HG03066 (cell line): ENCODE data around the gene KCTD16.

Experiments
- ATAC-seq: cut with Tn5 transposase; IDR thresholded peaks from one replicate; pipeline ENCODE4 v1.9.1; 2021; ENCODE audit warnings: low read depth; ENCODE audit not compliant: unreplicated experiment

Gene KCTD16

DNA sequence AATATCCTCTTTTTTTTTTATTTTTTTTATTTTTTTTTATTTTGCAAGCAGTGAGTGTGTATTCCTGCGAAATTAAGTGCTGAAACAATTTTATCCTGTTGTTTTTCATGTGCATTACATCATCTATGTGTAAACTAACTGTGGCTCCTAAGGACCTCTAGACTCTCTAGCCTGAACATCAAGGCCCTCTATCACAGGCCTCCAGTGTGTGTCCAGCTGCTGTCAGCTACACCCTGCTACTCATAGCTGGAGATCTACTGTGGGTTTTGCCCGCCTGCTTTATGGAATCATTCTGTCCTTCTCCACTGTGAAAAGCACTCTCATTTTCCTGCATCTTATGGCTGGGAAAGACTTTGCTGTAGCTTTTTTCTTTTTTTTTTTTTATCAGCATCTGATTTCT lies 157.8 kb downstream of the KCTD16 start:
- no peak for ATAC-seq

DNA sequence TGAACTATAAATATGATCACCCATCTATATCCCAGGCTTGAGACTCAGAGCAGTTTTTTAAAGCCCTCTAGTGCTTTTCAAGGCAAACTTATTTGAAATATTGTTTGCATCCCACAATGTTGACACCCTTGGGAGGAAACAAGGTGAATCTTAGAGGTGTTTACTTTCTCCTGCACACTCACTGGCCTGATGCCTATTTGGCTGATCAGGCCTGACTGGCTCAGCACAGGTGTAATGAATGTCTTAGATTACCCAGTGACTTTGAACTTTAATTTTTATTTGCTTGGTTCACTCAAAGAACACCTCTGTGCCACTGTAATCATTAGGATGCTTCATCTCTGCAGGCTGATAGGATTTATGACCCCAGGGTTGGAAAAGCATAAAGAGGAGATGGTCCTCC lies 158.3 kb downstream of the KCTD16 start:
- ATAC-seq, result no peak

DNA sequence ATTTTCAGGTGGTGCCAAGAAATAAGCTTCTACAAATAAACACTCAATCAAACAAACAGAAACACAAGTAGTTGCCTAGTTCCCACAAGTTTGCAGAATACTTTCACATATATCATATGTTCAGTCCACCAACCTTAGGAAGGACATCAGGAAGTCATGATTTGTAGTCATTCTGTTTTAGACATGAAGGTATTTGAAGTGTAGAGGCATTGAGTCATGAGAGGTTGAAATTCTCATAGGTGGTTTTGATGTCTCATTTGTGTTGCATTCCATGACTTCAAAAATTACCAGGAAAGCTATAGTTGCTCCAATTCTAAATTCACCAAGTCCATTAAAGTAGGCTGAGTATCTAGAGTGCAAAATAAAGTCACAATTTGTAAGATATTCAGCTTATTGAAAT lies 159.0 kb downstream of the KCTD16 start:
- ATAC-seq, result no peak

DNA sequence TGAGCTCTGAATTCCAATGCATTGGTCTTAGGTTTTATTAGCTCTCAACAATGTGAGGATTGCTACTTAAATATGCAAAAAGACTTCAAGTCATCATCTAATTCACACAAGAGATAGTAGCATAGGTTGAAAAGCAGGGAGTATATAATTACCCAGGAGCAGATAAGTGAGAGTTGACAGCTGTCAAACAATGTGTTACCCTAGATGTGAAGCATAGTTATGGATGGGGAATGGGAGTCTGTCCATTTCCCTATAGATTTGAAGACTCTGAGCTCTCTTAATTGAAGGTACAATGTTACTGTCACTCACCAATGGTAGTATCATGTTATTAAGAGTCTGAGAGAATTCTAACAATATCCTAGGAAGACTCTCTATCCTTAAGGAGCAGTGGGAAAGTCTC lies 160.7 kb downstream of the KCTD16 start:
- no peak for ATAC-seq

DNA sequence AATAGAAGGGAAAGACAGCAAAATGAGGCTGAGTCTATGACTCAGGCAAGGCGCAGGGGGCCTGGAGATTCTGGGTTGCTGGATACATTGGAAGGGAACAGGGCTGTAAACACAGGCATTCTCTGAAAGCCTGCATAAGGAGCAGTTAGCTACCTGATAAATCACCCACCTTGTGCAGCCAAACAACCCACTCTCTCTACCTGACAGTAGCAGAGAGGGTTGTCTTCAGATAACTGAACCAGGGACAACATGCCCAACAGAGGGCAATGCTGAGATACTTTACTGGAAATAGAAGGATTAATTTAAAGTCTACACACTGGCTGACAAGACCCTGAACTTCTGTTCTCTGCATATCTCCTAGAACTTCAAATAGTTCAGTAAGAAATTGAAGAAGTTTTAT lies 161.6 kb downstream of the KCTD16 start:
- ATAC-seq, result no peak

DNA sequence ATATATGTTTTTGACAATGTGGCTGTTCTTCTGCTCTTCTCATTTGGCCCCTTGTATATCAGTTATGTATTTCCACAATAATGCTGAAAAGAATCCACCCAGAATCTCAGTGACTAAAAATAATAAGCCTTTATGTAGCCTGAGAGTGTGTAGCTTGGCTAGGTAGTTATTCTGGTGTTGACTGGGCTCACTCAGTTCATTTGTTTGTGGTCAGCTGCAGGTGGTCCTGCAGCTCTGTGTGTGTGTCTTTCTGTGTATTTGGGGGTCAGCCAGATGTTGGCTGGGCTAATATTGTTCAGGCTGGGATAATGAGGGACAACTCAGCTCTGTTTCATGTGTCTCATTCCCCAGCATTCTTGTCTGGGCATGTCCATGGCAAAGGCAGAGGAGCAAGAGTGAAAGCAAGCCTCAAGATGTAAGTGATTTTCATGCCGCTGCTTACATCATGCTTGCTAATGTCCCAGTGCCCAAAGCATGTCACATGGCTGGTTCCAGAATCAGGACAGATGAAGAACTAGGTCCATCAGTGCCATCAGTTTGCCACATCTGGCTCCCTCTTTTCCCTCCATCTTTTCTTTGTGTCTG lies 162.8 kb downstream of the KCTD16 start:
- peak; percentile 53 for ATAC-seq

DNA sequence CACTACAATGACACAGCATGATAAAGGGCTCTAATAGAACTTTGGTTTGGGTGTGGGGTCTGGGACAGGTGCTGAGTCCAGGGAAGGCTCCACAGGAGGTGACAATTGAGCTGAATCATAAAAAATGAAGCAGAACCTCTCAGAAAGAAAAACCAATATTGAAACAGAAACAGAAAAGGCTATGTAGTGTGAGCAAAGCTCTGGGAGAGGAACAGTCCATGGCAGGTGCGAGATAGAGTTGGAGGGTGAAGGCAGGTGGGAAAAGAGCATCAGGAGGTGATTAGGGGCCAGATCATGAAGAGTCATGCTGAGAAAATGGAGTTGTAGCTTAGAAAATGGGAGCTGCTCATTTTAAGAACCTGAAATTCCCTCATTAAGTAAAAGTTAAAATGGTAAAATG lies 164.9 kb downstream of the KCTD16 start:
- ATAC-seq, result no peak

DNA sequence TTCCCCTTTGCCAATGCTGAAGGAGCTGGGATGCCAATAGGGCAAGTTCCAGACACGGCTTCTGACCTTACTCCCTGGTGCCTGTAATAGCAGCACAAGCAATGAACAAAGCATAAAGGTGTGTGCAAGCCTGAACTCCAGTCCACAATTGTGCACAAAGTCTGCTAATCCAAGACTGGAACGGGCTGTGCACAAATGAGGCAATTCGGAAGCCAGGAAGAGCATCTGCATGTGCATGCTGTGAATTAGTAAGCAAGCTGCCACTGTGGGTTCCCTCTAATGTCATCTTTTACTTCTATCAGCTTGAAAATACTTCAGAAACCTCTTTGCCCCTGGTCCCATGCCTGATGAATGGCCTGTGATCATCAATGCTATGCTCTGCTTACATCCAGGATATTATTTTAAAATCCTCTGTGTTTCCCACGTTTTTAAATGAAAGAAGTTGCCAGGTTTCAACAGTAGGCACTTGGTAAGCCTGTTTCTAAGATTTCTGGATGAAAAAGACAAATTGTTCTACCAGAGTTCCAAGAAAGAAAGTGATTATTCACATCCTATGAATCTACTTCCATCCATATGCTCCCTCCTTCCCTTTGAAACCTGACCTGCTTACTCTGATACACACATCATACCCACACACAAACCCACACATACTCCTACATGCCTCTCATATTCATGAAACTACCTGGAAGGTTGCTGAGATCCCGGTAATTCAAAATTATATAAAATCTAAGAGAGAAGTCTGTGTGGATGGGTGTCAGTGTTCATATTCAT lies 165.7 kb downstream of the KCTD16 start:
- ATAC-seq, result no peak

DNA sequence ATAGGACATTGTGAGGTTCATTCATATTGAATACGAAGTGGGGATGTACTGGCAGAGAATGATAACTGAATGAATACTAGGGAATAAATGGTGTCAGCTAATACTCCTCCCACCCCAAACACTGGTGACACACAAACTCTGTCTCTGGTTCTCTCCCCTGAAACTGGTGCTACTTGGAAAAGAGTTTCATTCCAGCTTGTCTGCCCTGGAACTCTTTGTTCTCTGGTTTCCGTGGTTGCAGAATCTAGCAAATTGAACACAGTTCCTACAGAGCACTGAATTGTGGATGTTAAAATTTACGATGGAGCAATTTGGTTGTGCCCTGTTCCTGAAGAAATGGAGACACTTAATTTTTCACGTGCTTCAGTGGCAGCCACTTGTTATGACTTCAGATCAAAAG lies 181.7 kb downstream of the KCTD16 start:
- no peak for ATAC-seq

DNA sequence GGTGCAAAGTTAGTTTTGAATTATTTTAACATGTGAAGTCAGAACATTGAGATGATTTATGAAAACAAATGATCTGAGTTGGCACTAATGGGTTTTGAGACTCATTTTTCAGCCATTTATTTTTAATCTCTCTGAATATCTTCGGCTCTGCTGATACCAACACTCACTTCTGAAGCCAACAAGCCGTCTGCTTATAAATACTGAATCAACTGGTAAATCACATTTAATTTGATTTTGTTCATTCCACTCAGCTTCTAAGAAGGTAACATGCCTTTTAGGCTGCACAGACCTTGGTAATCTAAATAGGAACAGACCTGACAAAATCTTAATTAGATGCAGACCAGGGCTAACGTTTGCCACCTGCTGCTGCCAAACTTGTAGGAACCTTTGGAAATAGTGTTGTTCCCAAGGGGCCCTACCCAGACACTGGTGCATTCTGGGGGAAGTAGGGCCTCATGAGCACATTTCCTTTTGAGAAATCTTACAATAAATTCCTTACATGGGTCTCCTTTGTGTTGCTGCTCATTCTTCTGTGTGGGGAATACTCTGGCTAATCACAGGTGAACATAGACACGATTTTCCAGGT lies 182.2 kb downstream of the KCTD16 start:
- ATAC-seq, result no peak

DNA sequence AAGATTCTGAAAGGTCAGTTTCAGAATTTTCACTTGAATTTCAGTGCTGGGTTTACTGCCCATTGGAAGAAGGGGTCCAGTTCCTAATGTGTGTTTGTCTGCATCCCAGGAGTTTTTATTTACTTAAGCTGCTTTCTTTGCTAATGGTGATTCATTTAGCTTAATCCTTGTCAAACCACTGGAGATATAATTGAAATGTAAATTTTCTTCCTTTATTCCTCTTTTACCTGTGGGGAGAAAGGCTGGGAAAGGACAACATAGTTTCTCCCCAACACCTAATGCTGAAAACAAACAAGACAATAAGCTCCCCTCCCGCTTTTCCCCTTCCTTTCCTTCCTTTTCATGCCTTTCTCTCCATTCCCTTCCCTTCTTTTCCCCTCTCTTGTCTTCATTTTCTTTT lies 185.8 kb downstream of the KCTD16 start:
- no peak for ATAC-seq

DNA sequence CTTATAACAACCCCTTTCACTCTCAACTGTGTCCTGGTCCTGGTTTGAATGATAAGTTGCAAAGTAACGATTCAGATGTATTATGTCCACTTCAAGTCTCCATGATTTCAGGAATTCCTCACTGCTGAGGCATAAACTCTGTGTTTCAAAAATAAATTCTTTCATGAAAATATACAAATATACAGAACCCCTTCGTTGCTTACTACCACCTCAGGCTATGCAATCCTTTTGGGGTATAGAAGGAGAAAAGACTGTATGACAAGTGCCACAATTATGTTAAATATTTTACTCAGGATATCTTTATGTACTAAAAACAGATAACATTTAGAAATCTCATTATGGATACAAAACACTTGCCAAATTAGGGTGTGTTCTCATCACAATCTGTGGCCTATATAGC lies 190.7 kb downstream of the KCTD16 start:
- no peak for ATAC-seq

DNA sequence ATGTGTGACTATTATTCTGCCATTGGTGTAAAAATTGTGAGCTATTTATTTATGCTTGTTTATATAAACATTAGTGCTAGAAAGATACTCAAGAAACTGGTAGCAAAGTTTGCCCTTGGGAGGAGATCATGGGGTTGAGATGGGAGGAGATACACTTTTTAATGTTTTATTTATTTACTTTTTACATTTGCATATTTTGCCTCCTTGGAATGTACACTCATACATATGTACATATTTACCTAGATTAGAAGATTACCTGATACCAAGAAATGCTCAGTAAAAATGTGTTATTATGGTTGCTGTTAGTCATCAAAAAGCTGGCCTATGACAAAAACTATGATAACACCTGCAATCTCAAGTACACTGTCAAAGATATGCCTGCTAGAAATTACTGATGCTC lies 195.2 kb downstream of the KCTD16 start:
- ATAC-seq, result no peak

DNA sequence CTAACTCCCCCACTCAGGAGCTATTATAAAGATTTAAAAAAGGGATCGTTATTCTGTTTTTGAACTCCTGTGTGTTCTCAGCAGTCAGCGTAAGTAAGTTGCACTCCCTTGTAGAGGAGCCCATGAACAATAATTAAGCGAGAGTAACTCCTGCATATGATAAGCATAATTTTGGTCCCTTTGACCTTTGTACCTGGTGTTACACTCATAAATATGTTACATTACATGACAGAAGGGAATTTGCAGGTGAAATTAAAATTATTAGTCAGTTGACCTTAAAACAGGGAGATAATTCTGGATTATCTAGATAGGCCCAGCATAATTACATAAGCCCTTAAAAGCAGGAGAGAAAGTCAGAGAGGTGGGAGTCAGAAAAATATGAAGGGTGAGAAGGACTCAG lies 197.3 kb downstream of the KCTD16 start:
- no peak for ATAC-seq

DNA sequence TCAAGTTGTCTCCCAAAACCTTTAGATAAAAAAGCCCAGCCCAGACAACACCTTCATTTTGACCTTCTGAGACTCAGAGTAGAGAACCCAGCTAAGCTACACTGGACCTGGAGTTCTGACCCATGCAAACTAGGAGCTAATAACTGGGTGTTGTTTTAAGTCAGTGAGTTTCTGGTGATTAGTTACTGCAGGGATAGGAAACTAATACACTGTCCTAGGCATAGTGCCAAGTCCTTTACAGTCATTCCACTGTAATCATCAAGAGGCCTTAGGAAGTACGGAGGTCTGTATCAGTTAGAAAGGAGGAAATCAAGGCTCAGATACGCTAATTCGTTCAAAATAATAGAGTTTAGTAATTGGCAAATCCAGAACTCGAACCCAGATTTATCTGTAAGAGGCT lies 197.9 kb downstream of the KCTD16 start:
- no peak for ATAC-seq

DNA sequence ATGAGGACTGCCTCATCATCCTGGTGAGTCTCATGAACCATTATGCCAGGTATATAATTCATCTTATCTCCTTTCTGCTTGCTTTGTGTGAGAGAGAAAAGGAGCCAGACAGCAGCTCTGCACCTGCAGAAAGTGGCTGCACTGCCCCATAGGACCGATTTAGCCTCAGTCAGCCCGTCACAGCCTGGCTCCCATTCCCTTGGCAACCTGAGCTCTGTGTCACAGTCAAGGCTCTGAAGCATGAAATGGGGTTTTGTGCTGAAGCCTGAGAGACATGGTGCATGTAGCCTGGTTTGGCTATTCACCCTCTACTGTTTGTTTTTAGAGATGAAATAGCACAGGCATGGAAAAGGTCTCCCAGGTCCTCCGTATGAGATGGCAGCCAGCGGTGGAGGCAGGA lies 198.3 kb downstream of the KCTD16 start:
- ATAC-seq, result no peak

DNA sequence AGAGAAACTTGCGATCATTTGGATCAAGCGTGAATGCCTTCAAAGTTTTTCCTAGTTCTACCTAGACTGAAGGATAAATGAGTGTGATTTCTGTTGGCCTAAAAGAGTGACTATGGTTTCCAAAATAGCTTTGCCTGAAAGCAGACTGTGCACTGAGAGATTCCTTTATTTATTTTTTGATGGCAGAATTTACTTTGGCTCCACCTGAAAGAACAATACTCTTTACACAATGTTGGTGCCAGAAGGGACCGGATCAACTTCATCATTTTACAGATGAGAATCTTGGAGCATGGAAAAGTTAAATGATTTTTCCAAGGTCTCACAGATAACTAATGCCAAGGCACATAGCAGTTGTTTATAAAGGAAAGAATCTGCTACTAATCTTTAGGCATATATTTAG lies 199.6 kb downstream of the KCTD16 start:
- no peak for ATAC-seq

DNA sequence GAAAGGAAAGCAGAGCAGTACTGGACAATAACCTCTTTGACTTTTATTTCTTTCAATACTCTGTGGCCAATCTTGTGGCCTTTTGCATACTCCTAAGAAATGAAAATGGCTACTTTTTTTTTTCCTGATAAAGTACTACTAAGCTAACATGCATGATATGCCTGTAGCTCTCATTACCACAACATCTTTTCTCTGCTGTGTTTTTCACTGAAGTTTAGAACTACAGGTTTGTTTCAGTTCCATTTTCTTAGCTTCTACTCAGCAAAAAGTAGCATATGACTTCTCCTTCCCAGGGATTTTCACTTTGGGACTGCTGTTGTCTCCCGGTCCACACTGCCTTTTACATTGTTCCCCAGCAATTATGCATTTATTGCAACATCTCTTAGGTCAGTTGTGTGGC lies 204.0 kb downstream of the KCTD16 start:
- no peak for ATAC-seq

DNA sequence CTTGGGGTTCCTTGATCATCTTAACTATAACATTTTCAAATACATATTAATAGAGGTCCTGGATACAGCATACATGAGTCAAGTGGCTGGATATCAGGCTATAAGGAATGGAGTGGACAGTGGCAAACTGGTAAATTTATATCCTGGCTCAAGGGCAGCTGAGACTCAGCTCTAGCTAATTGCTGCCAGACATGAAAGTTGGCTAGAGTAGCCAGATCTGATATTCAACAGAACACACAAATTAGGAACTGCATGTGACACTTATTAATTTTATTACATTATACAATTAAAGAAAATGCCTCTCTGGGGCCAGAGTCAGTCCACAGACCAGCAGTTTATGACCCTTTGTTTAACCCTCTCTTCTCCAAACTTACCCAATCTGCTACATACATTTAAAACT lies 206.5 kb downstream of the KCTD16 start:
- ATAC-seq, result no peak

DNA sequence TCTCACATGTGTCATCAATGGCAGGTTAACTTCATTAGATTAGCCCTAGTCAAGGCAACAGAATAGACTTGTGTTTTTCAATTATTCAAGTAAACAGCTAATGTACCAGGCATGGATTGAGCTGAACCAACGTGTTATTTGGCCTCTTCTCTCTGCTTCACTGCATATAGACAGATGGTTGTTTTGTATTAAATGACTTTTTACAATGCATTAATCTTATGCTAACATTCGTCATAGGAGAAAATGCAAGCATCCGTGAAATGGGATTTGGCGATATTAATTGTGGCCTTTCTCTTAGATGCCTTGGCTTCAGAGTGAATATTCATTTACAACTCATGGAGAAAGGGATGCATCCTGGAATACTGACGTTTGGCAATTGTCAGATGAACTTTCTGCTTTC lies 208.0 kb downstream of the KCTD16 start:
- ATAC-seq, result no peak

DNA sequence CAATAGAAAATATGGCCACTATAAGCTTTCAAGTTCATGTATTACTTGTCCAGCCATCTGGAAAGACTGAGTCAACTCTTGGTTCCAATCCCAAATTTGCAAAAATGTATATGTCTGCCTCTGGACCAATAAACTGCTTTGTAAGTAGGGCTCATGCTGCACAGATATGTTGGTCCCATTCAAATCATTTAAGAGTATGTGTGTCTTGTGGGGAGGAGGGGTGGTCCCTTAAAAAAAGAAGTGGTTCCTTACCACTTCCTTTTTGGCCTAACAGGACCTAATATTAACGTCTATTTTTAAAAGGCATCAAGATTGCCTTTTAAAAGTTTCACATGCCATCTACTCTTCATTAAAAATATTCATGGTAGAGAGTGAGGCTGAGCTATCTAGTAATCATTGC lies 214.9 kb downstream of the KCTD16 start:
- ATAC-seq, result no peak

DNA sequence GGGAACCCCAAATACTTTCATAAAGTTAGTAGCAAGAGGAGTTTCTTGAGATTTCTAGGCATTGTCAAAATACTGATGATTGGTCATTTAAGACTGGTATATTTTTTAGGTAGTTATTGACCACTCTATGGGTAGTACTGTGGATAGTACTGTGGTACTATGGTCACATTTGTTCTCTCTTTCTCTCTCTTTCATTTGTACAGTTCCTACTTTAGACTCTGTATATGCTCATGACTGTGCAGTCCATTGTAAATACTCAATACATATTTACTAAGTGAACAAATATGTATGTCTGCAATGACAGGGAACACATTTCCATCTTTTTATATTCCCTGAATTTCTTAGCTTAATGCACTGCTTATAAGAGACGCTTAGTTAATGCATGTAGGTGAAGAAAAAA lies 215.6 kb downstream of the KCTD16 start:
- ATAC-seq, result no peak
